ENCODE results near the gene HS3ST3B1.

Gene HS3ST3B1

GRCh38 chr17:14355556-14355955 is 54.7 kb downstream of the HS3ST3B1 start:
- no peak for DNase-seq (ENCODE audit: low spot score)

GRCh38 chr17:14359163-14360020 is 58.5 kb downstream of the HS3ST3B1 start:
- DNase-seq (ENCODE audit: low spot score), result peak; percentile 9

- no peak for DNase-seq (ENCODE audit: low spot score)
These were observed 60.0 kb downstream of the HS3ST3B1 start for GRCh38 chr17:14360856-14361255.

GRCh38 chr17:14361470-14361869 is 60.6 kb downstream of the HS3ST3B1 start:
- DNase-seq (ENCODE audit: low spot score), result no peak

DNA sequence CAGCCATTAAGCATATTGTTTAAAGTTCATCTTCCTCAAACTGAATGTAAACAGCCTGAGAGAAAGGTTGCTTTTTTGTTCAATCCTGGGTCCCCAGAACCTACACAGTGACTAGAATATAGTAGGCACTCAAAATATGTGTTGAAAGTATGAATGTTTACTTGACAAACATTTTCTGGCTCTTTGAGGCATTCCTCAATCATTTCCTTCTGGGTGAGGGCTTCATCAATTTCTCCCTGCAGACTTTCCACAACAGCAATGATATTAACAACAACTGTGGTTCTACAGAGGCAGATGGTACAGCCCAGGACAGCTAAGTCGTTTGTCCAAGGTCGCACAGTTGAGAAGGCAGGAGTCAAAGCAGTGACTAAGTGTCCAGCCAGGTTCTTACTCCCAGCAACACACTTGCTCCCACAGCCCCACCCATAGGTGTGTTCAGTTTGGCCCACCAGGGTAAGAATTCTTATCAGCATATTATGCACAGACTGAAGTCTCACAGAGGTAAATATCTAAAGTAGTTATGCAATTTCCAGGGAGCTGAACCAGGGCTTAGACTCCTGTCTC is 61.1 kb downstream of the HS3ST3B1 start:
- DNase-seq (ENCODE audit: low spot score), result no peak

DNA sequence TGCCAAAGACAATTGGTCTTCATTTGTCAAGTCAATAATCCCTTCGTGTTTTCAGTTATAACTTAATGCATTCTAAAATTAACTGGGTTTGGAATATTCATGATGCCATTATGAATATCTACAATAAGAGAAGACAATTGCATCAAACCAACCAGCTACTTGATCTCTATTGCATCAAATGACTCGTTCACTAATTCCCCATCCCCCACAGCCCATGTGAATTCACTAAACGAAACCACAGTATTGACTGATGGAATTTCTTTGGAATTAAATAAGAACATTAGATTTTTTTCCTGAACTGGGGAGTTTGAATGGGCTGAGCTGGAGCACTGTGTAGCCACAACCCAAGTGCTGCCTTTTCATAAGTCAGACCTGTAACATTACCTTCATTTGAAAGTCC is 65.3 kb downstream of the HS3ST3B1 start:
- DNase-seq (ENCODE audit: low spot score), result no peak

- no peak for DNase-seq (ENCODE audit: low spot score)
These were observed 71.6 kb downstream of the HS3ST3B1 start for GRCh38 chr17:14372461-14372860.

GRCh38 chr17:14372905-14373613 is 72.2 kb downstream of the HS3ST3B1 start:
- DNase-seq (ENCODE audit: low spot score), result no peak

DNA sequence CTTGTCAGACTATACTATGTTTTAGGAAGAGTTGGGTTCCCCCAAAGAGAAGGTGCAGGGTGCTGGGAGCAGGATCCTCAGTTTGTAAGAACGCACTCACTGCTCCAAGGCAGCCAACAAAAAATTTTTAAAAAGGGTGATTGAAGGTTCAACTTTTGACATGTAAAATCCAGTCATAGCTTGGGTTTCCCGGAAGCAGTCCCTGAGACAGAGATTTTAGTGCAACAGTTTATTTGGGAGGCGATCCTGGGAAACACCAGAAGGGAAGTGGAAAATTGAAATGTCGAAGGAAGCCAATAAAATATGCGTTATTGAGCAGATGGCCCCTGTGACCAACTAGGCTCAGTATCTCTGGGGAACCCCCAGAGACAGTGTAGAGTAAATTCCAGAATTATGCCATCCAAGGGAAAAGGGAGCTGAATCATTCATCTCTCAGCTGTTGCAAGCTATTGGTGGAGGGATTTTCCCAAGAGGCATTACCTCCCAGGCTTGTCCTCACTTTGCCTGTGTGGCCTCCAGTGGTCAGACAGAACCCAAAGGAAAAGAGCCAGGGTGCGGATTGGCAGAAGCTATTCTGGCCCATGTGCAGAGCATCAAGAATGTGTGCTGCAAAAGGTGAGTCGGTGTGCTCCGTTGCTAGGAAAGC is 72.9 kb downstream of the HS3ST3B1 start:
- DNase-seq (ENCODE audit: low spot score), result no peak

DNA sequence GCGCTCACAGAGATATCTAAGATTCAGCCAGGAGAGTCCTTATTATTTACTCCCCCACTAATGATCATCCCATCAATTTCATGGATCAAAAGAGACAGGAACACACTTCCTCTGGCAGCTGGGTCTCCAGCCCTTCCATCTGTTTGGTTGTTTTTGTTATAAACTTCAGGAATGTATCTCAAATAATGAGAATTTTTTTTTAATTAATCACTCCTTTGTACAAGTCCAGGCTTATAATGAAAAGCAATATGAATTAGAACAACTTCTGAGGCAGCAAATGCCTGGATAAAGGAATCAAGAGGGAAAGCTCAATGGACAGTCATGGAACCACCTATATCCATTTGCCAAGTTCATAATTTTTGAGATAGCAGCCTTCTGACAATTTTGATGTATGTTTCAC is 73.4 kb downstream of the HS3ST3B1 start:
- no peak for DNase-seq (ENCODE audit: low spot score)

- DNase-seq (ENCODE audit: low spot score), result no peak
These were observed 75.8 kb downstream of the HS3ST3B1 start for GRCh38 chr17:14376666-14377065.

- DNase-seq (ENCODE audit: low spot score), result no peak
These were observed 80.7 kb downstream of the HS3ST3B1 start for GRCh38 chr17:14381606-14382005.

GRCh38 chr17:14387036-14387435 is 86.2 kb downstream of the HS3ST3B1 start:
- DNase-seq (ENCODE audit: low spot score), result no peak

DNA sequence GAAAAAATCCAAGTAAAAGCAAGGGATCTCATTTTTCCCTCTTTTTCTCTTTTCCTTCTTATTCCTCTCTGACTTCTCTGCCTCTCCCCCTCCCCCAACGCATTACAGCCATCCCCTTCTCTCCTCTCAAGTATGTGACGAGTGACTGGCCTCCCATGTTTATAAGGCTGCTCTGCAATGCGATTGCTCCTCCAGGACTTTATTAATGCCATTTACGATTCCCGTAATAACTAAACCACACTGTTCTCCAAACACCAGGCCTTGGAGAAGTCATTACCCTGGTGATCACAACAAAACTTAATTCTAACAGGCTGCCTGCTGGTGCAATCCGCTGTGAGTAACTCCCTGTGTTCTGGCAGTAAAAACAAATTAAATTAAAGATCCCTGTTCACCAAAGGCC is 88.8 kb downstream of the HS3ST3B1 start:
- no peak for DNase-seq (ENCODE audit: low spot score)

- DNase-seq (ENCODE audit: low spot score), result no peak
These were observed 92.8 kb downstream of the HS3ST3B1 start for GRCh38 chr17:14393723-14394122.

- no peak for DNase-seq (ENCODE audit: low spot score)
These were observed 94.4 kb downstream of the HS3ST3B1 start for GRCh38 chr17:14395255-14395654.

DNA sequence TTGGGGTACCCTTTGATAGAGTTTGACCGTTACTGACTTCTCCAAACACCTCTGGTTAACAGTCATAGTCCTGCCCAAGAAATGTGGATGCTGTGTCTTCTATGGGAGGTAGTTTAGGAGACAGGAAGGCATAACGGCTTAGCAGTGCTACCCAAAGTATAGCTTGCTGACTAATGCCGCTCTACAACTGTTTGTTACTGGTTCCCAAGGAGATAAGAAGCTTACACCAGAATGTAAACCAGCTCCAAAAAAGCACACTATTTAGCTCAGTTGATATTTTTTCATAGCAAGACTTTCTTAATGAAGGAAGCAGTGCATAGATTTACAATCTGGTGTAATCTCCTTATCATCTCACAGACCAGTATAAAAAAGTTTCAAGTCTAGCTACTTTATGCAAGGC is 95.7 kb downstream of the HS3ST3B1 start:
- DNase-seq (ENCODE audit: low spot score), result no peak

GRCh38 chr17:14398766-14399165 is 97.9 kb downstream of the HS3ST3B1 start:
- no peak for DNase-seq (ENCODE audit: low spot score)

Measured in pons (tissue), 1 donor.